Smooth muscle cell (in vitro differentiated cells): ENCODE data around the gene FARP1. TPM values are rescaled to one million over a fixed set of nuclear protein-coding genes. Genes with fewer than 3 reads are reported as not detected.

Source experiments
- DNase-seq: peaks from one replicate; lab custom pipeline; 2025; ENCODE audit not compliant: unreplicated experiment; lab: John Stamatoyannopoulos, UW
- H2AFZ ChIP-seq: fragments of 200-600 bp; sonication (generic); 2 replicates; pipeline ENCODE4 v1.6.0; 2016; ENCODE audit warnings: antibody characterized with exemption, low read depth, mild to moderate bottlenecking
- H3F3A ChIP-seq: fragments of 200-600 bp; sonication (generic); 2 replicates; pipeline ENCODE4 v1.6.0; 2017; ENCODE audit warnings: antibody characterized with exemption, low read depth
- H3K27ac ChIP-seq: fragments of 200-600 bp; sonication (generic); 2 replicates; pipeline ENCODE4 v1.5.1; 2016; ENCODE audit warnings: low read depth, mild to moderate bottlenecking
- H3K27me3 ChIP-seq: fragments of 200-600 bp; sonication (generic); 2 replicates; pipeline ENCODE4 v1.6.1; 2016; ENCODE audit warnings: low read depth, mild to moderate bottlenecking
- H3K36me3 ChIP-seq: fragments of 200-600 bp; sonication (generic); 2 replicates; pipeline ENCODE4 v1.5.1; 2016; ENCODE audit warnings: low read depth
- H3K4me1 ChIP-seq: fragments of 200-600 bp; sonication (generic); 2 replicates; pipeline ENCODE4 v1.5.1; 2016; ENCODE audit warnings: low read depth
- H3K4me2 ChIP-seq: fragments of 200-600 bp; sonication (generic); 2 replicates; pipeline ENCODE4 v1.6.0; 2016; ENCODE audit warnings: mild to moderate bottlenecking
- H3K4me3 ChIP-seq: fragments of 200-600 bp; sonication (generic); 2 replicates; pipeline ENCODE4 v1.5.1; 2016; ENCODE audit warnings: mild to moderate bottlenecking
- H3K79me2 ChIP-seq: fragments of 200-600 bp; sonication (generic); 2 replicates; pipeline ENCODE4 v1.6.0; 2016; ENCODE audit warnings: low read depth, mild to moderate bottlenecking
- H3K9ac ChIP-seq: fragments of 200-600 bp; sonication (generic); 2 replicates; pipeline ENCODE4 v1.6.0; 2016; ENCODE audit warnings: low read depth
- H3K9me3 ChIP-seq: fragments of 200-600 bp; sonication (generic); replicated peaks from 2 replicates; pipeline ENCODE4 v1.5.1; 2016; ENCODE audit warnings: low read depth
- H4K20me1 ChIP-seq: fragments of 200-600 bp; sonication (generic); 2 replicates; pipeline ENCODE4 v1.6.0; 2016; ENCODE audit warnings: low read depth
- CTCF ChIP-seq: fragments of 200-600 bp; sonication (generic); IDR thresholded peaks from 2 replicates; pipeline ENCODE4 v1.5.1; 2017; ENCODE audit warnings: borderline replicate concordance, mild to moderate bottlenecking, antibody characterized with exemption; ENCODE audit not compliant: insufficient read depth, poor library complexity, severe bottlenecking
- WGBS: methylation state at CpG from one replicate; pipeline ENCODE4 v1.1.7; 2016; ENCODE audit warnings: low lambda C conversion rate; 5-methylcytosine and 5-hydroxymethylcytosine counted together
- polyA plus RNA-seq: library from polyadenylated mRNA; unstranded; fragments of >200 nt; fragmentation: Nextera tagmentation; extraction: Ambion mirVana; gene quantifications from 2 replicates; pipeline ENCODE4 v1.2.1, GENCODE V29; 2016
- total RNA-seq: library from RNA; depleted of rRNA; stranded (reverse); fragments of >200 nt; gene quantifications from 2 replicates; pipeline ENCODE4 v1.2.3, GENCODE V29; 2014

FARP1 gene
- total and polyA plus RNA-seq, 2 experiments from 2014 or later, result 59.4 to 104 TPM

GRCh38 chr13:98403076-98403475, 260.2 kb downstream of the FARP1 start:
- Histone ChIP-seq H3K4me2 (no peak overlapping the region), H3K9me3 (no peaks in the 10 kb centered on the region), H4K20me1 (no peaks in the 10 kb centered on the region), H3K4me3 (no peak overlapping the region), H3K79me2 (no peaks in the 10 kb centered on the region), H2AFZ (no peak overlapping the region), H3K9ac (no peak overlapping the region), H3F3A (no peaks in the 10 kb centered on the region), H3K36me3 (peaks cover 2% of the 10 kb centered on the region), H3K27ac (no peak overlapping the region), H3K4me1 (peaks cover 3% of the 10 kb centered on the region), H3K27me3 (no peaks in the 10 kb centered on the region)
- no peak for TF ChIP-seq CTCF
- 100% methylated on average over 2 of the region's 2 CpGs for WGBS
- DNase-seq, result no peak

GRCh38 chr13:98405107-98405571, 262.2 kb downstream of the FARP1 start:
- DNase-seq, result no peak
- H3K9ac ChIP-seq, result no peak overlapping the region
- H3K4me1 ChIP-seq, result peaks cover 3% of the 10 kb centered on the region
- H2AFZ ChIP-seq, result no peak overlapping the region
- no peak overlapping the region for H3K4me3 ChIP-seq
- no peaks in the 10 kb centered on the region for H3K9me3 ChIP-seq
- no peak for TF ChIP-seq CTCF
- no peaks in the 10 kb centered on the region for H3K27me3 ChIP-seq
- 26% methylated on average over 7 of the region's 7 CpGs for WGBS
- H3K27ac ChIP-seq, result no peak overlapping the region
- no peaks in the 10 kb centered on the region for H3K79me2 ChIP-seq
- peaks cover 2% of the 10 kb centered on the region for H3K36me3 ChIP-seq
- no peaks in the 10 kb centered on the region for H3F3A ChIP-seq
- no peak overlapping the region for H3K4me2 ChIP-seq
- no peaks in the 10 kb centered on the region for H4K20me1 ChIP-seq

DNA sequence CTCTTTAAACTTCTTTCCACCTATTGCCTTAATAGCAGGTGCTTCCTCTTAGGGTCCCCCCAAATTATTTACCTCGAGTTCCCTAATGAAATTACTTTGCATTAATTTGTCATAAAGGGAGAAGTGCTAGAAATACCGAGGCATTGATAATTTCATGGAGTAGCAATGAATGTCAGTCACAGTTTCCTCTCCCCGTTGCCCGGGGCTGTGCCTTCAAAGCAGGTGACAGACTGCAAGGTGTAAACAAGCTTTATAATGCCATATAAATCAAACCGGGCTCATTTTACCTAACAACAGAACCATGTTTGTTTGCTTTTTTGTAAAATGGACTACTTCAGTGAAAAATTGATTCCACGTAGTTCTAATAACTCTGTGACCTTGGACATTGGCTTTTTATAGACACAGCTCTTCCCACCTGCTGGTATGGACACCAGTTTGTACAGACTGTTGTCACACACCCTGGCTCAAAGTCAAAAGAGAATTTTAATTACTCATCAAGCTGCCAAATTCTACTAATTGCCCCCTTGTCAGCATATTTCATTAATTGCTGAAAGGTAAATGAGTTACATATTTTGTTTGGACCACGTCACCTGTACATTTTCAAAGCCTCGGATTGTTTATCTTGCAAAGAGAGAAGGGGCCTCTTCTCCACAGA, 262.9 kb downstream of the FARP1 start:
- no peaks in the 10 kb centered on the region for H3K9me3 ChIP-seq

More for the DNA sequence above, 262.9 kb downstream of the FARP1 start:
- WGBS, result 87% methylated on average over 8 of the region's 8 CpGs
- no peaks in the 10 kb centered on the region for H3K79me2 ChIP-seq
- H3K9ac ChIP-seq, result no peak overlapping the region
- peaks cover 2% of the 10 kb centered on the region for H3K36me3 ChIP-seq
- peaks cover 3% of the 10 kb centered on the region for H3K4me1 ChIP-seq
- no peak overlapping the region for H2AFZ ChIP-seq
- H4K20me1 ChIP-seq, result no peaks in the 10 kb centered on the region
- no peak for TF ChIP-seq CTCF
- H3K4me3 ChIP-seq, result no peak overlapping the region
- H3K27ac ChIP-seq, result no peak overlapping the region
- H3K4me2 ChIP-seq, result no peak overlapping the region
- H3F3A ChIP-seq, result no peaks in the 10 kb centered on the region
- no peak for DNase-seq
- no peaks in the 10 kb centered on the region for H3K27me3 ChIP-seq
